ENCODE data around the gene JSRP1. TPM values are rescaled to one million over a fixed set of nuclear protein-coding genes. Genes with fewer than 3 reads are reported as not detected.
"Not testable (repeated sequence)": the region's sequence is repeated elsewhere in the genome, so short reads cannot be mapped to it uniquely, and the experiment has no call there.

Gene JSRP1
- total RNA-seq, 1 experiment from 2014 or later, result not detected

- peak; percentile 71 for DNase-seq (ENCODE audit: low read depth)
These were observed 26.0 kb upstream of the JSRP1 start, which contains the start of gene PEAK3 for GRCh38 chr19:2282062-2282861. TSS of gene PEAK3 (minus strand) at chr19:2282175. CDS start at chr19:2280931, 1,244 bp downstream.

- DNase-seq (ENCODE audit: low read depth), result not testable (repeated sequence)
These were observed 25.2 kb upstream of the JSRP1 start for GRCh38 chr19:2281265-2282061.

DNA sequence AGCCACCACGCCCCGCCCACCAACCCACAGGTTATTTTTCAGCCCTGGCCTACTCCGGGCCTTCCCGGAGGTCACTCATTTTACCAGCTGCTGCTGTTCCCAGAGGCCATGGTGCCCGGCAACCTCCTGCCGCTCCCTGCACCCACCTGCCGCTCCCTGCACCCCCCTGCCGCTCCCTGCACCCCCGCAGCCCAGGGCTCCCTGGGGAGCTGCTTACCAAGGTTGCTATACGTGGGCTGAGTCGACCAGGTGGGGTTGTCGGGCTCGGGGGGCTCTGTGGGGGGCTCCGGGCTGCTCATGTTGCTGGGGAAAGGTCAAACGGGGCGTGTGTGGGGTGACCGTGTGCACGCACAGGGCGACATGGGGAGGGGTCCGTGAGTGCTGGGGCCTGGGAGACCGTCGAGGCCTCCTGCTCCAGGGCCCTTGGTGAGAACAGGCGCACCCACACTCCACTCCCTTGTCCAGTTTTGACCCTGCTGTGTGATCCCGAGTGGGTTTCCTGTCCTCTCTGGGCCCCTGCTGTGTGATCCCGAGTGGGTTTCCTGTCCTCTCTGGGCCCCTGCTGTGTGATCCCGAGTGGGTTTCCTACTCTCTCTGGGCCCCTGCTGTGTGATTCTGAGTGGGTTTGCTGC, 24.5 kb upstream of the JSRP1 start:
- no peak for DNase-seq (ENCODE audit: low read depth)

DNA sequence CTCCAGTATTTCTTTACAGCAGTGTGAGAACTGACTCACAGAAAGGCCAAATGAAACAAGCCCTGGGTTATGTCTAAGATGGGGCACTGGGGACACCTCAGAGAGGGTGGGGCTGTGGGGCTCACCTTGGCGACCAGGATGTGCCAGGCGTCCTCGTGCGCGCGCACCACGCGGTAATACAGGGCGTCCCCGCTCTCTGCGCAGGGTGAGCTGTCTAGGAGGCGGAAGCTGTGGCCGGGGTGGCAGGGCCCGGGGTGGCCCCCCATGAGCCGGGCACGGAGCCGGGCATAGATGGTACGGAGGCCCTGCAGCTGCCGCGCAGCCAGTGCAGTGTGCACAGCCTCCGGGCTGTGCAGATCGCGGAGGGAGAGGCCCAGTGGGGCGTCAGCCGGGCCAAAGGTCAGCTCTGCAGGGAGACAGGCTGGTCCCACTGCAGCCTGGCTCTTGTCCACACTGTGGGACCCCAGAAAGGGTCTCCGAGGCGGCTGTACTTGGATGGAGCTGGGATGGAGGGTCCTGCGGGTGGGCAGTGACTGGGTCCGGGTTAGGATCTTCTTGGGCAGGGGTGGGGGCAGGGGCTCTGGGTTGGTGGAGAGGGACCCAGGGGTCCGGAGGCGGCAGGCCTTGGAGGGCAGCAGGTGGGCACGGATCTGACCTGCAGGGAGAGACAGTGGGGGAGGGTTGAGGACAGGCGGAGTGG, 22.4 kb upstream of the JSRP1 start:
- DNase-seq (ENCODE audit: low read depth), result peak; percentile 45

- DNase-seq (ENCODE audit: low read depth), result no peak
These were observed 20.9 kb upstream of the JSRP1 start for GRCh38 chr19:2277138-2277537.

GRCh38 chr19:2276429-2276986, 20.3 kb upstream of the JSRP1 start:
- DNase-seq (ENCODE audit: low read depth), result no peak

- no peak for DNase-seq (ENCODE audit: low read depth)
These were observed 19.6 kb upstream of the JSRP1 start for GRCh38 chr19:2275588-2276428.

GRCh38 chr19:2274931-2275535, 18.8 kb upstream of the JSRP1 start:
- peak; percentile 82 for DNase-seq (ENCODE audit: low read depth)

DNA sequence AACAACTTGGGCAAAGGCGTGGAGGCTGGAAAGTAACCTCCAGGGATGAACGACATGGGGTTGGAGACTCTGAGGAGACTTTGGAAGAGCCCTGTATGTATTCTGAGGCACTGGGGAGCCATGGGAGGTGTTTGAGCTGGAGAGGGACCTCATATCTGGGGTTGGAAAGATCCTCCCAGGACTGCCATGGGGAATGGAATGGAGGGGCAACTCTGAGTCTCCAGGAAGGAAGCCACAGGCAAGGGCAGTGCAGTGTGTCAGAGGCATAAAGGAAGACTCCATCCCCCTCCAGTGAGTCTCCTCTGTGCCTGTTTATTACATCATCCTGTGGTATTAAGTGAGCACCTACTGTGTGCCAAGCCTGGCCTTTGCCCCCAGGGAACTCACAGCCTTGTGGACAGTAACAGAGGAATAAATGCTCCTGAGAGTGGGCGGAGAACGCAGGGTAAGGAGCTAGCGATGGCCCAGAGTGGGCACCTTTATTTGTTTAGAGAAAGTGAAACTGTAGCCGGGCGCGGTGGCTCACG, 18.0 kb upstream of the JSRP1 start:
- peak; percentile 45 for DNase-seq (ENCODE audit: low read depth)

DNA sequence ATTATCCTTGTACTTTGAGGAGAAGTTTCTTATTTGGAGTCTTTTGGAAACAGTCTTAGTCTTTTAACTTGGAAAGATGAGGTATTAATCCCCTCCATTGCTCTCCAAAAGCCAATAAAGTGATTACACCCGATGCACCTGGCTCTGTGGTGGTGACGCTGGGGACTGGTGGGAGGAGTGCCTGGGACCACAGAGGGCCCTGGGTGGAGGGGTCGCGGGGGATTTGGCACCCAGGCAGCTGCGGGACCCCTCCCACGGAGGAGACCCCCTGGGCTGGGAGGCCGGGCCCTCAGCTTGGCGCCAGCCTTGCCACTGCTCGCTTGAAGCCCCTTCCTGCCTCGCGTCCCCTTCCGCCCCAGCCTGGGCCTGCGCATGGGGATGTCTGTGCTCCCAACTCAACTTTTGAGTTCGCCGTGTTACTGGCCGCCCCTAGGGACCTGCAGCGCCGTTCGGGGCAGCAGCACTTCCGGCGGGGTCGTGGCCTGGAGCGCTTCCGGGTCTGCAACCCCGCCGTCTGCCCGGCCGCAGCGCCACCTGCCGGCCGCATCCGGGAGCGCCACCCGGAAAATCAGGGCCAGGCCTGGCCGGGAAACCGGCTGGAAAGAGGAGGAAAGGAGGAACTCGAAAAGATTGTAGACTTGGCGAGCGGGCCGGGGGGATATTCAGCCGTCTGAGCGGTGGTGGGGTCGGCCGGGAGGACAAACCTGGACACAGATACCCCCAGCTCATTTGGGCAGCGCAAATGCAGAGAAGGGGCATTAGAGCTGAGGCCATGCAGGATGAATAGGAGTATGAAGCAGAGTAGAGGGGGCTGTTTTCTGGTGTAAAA, 17.4 kb upstream of the JSRP1 start:
- no peak for DNase-seq (ENCODE audit: low read depth)

GRCh38 chr19:2271234-2272103, 15.3 kb upstream of the JSRP1 start:
- peak; percentile 75 for DNase-seq (ENCODE audit: low read depth)

DNA sequence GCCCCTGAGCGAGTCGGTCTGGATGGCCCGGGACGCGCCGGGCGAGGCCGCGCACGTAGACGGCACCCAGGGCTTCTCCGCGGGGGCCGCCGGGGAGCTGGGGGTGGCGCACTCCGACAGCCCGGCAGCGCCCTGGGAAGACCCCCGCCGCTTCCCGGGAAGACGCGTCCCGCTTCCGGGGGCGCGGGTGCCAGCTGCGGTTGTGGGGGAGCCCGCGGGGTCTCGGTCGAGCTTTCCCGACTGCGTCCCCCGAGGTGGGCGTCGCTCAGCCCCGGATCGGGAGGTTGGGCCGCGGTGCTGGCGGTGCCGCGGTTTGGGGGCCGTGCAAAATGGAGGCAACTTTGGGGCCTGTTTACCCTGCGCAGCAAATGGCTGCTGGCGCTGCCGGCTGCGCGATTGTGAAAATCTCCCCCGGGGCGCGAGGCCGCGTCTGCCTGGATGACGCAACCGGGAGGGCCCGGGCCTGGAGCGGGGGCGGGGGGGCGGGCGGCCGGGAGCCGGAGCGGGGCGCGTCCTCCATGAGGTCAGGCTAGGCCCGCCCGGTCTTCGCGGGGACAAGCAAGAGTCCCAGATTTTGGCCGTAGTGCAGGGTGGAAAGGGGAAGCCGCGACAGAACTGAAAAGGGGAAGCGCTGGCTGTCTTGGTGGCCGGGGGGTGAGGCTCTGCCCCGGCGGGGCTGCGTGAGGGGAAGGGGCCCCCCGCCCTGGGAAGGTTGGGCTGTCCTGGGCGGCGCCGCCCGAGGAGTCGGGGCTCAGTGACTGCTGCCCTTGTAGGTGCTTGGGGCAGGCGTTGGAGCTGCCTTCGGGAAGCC, 14.4 kb upstream of the JSRP1 start:
- peak; percentile 73 for DNase-seq (ENCODE audit: low read depth)

- no peak for DNase-seq (ENCODE audit: low read depth)
These were observed 13.9 kb upstream of the JSRP1 start for GRCh38 chr19:2270157-2270422.

DNA sequence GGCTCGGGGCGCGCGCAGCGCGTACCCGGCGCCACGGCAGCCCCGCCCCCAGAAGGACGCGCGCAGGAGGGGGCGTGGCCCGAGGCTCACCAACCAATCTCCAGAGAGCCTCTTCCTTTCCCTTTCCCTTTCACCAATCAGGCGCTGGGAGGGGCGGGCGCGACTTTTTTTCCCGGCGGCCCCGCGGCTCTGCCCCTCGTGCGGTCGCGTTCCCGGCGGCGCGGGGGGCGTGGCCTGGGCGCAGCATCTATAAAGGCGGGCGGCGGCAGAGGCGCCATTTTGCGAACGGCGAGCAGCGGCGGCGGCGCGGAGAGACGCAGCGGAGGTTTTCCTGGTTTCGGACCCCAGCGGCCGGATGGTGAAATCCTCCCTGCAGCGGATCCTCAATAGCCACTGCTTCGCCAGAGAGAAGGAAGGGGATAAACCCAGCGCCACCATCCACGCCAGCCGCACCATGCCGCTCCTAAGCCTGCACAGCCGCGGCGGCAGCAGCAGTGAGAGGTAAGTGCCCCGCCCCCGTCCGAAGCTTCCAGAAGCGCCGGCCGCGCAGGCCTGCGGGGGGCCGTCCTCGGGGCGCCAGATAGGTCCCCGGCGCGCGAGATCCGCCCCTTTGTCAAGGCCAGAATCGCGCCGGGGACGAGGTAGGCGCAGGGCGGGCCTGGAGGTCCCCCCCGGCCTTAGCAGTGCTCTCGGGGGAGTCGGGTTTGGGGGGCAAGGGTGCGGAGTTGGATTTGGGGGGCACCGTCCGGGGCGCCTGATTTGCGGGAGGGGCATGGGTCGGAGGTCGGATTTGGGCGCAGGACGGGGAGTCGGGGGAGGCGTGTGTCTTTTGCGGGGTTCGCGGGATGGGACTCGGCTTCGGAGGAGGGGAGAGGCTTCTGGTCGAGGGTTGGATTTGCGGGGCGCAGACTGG, 13.3 kb upstream of the JSRP1 start:
- DNase-seq (ENCODE audit: low read depth), result peak; percentile 94

DNA sequence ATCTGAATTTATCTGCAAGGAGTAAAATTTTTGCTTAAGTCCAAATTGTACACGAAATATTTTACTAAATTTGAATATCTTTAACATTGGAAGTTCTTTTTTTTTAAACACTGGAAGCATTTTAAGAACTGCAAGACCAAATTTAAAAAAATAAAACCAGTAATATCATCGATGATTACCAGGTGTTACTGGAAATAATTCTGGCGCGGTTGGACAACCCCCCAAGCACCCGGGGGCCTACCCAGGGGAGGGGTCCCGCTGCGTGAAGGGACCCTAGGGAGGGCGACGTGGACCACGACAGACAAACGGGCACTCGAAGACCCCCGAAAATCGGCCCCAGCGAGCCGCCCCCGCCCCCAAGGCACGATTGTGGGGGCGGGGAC, 12.6 kb upstream of the JSRP1 start:
- DNase-seq (ENCODE audit: low read depth), result no peak

- DNase-seq (ENCODE audit: low read depth), result no peak
These were observed 12.2 kb upstream of the JSRP1 start for GRCh38 chr19:2268480-2268830.
